ENCODE measurements around the gene SYNE2.

Gene SYNE2

GRCh38 chr14:63911404-63911803, 58.6 kb downstream of the SYNE2 start:
- DNase-seq (ENCODE audit: low read depth) = no peak

GRCh38 chr14:63912286-63912685, 59.5 kb downstream of the SYNE2 start:
- DNase-seq (ENCODE audit: low read depth) = no peak

GRCh38 chr14:63918411-63918810, 65.6 kb downstream of the SYNE2 start:
- no peak for DNase-seq (ENCODE audit: low read depth)

GRCh38 chr14:63922696-63923421, 70.1 kb downstream of the SYNE2 start:
- no peak for DNase-seq (ENCODE audit: low read depth)

GRCh38 chr14:63923422-63923752, 70.6 kb downstream of the SYNE2 start:
- DNase-seq (ENCODE audit: low read depth) = no peak

GRCh38 chr14:63924375-63924774, 71.6 kb downstream of the SYNE2 start:
- no peak for DNase-seq (ENCODE audit: low read depth)

- no peak for DNase-seq (ENCODE audit: low read depth)
Measured at GRCh38 chr14:63926641-63927040, 73.8 kb downstream of the SYNE2 start.

- DNase-seq (ENCODE audit: low read depth) = no peak
Measured at GRCh38 chr14:63928744-63929174, 76.0 kb downstream of the SYNE2 start.

- no peak for DNase-seq (ENCODE audit: low read depth)
Measured at GRCh38 chr14:63933110-63933509, 80.3 kb downstream of the SYNE2 start.

GRCh38 chr14:63933711-63934110, 80.9 kb downstream of the SYNE2 start:
- DNase-seq (ENCODE audit: low read depth) = no peak

- no peak for DNase-seq (ENCODE audit: low read depth)
Measured at GRCh38 chr14:63938198-63939005, 85.6 kb downstream of the SYNE2 start.

- DNase-seq (ENCODE audit: low read depth) = no peak
Measured at GRCh38 chr14:63939006-63939270, 86.1 kb downstream of the SYNE2 start.

- DNase-seq (ENCODE audit: low read depth) = no peak
Measured at GRCh38 chr14:63940387-63940786, 87.6 kb downstream of the SYNE2 start.

GRCh38 chr14:63941023-63941422, 88.2 kb downstream of the SYNE2 start:
- no peak for DNase-seq (ENCODE audit: low read depth)

GRCh38 chr14:63949696-63950095, 96.9 kb downstream of the SYNE2 start:
- DNase-seq (ENCODE audit: low read depth) = no peak

- no peak for DNase-seq (ENCODE audit: low read depth)
Measured at GRCh38 chr14:63951021-63951420, 98.2 kb downstream of the SYNE2 start.

- no peak for DNase-seq (ENCODE audit: low read depth)
Measured at GRCh38 chr14:63951429-63951828, 98.6 kb downstream of the SYNE2 start.

- no peak for DNase-seq (ENCODE audit: low read depth)
Measured at GRCh38 chr14:63952053-63952932, 99.5 kb downstream of the SYNE2 start.

GRCh38 chr14:63952933-63953437, 100.2 kb downstream of the SYNE2 start:
- DNase-seq (ENCODE audit: low read depth) = no peak

GRCh38 chr14:63956326-63956725, 103.5 kb downstream of the SYNE2 start:
- DNase-seq (ENCODE audit: low read depth) = no peak

GRCh38 chr14:63960926-63961567, 108.2 kb downstream of the SYNE2 start:
- DNase-seq (ENCODE audit: low read depth) = no peak

- DNase-seq (ENCODE audit: low read depth) = no peak
Measured at GRCh38 chr14:63962906-63963305, 110.1 kb downstream of the SYNE2 start.

All from CMK (cell line).